Transverse colon (tissue), 4 donors: Measurements from ENCODE around the gene TNXB.

Experiments used
- POLR2A ChIP-seq: fragments of 450-650 bp; IDR thresholded peaks from one replicate; pipeline ENCODE4 v1.6.1; 2016; ENCODE audit warnings: antibody characterized with exemption, mild to moderate bottlenecking, moderate library complexity
- POLR2AphosphoS5 ChIP-seq, 3 donors: sonication (generic); formaldehyde crosslinking; IDR thresholded peaks; one replicate each; pipeline ENCODE4 v1.6.1; 2016; ENCODE audit warnings: antibody characterized with exemption in 3 of 3
- TF ChIP-seq, protein P1 (sequence below), 5 experiments: fragments of 200-600 bp in 3 of 5; fragments of 450-650 bp in 2 of 5; sonication (generic) in 3 of 5; IDR thresholded peaks; 1 replicate in 2 of 5; 2 replicates in 3 of 5; pipeline ENCODE4 v1.5.1; 2016 to 2017; ENCODE audit warnings: antibody characterized with exemption in 5 of 5, inconsistent platforms in 3 of 5, mild to moderate bottlenecking in 2 of 5, moderate library complexity in 1 of 5

DNA sequence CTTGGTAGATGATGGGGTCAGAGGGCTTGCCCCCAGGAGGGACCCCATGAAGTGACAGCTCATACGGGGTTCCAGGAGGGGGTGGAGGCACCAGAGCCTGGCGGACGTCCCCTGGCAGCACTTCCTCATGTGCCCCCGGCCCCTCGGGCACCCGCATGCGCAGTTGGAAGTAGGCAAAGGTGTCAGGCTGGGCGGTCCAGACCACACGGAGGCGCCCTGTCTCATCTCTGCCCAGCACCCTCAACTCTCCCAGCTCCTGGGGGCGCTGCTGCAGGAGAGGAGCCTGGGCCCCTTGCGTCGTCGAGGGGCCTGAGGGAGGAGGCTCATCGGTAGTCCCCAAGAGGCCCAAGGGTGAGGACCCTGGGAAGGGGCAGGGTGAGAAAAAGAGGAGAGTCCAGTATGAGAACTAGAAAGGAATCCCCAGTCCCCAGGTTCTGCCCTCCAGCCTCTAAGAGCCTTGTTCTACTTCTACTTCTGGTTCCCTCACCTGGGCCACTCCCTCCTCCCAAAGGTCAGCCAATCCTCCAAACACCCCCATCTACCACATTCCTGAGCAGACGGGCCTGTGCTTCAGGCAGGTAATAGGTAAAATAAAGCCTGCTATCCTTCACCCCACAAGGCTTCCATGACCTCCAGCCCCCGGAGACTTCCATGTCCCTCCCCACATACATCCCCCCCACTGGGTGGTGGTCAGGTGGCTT is 23.2 kb downstream of the TNXB start:
- TF ChIP-seq, protein P1, sequence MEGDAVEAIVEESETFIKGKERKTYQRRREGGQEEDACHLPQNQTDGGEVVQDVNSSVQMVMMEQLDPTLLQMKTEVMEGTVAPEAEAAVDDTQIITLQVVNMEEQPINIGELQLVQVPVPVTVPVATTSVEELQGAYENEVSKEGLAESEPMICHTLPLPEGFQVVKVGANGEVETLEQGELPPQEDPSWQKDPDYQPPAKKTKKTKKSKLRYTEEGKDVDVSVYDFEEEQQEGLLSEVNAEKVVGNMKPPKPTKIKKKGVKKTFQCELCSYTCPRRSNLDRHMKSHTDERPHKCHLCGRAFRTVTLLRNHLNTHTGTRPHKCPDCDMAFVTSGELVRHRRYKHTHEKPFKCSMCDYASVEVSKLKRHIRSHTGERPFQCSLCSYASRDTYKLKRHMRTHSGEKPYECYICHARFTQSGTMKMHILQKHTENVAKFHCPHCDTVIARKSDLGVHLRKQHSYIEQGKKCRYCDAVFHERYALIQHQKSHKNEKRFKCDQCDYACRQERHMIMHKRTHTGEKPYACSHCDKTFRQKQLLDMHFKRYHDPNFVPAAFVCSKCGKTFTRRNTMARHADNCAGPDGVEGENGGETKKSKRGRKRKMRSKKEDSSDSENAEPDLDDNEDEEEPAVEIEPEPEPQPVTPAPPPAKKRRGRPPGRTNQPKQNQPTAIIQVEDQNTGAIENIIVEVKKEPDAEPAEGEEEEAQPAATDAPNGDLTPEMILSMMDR (IDR thresholded peaks at IDR 0.05): no peak
- TF ChIP-seq POLR2AphosphoS5 (IDR thresholded peaks at IDR 0.05): no peak
- no peak for TF ChIP-seq POLR2A
